NCI-H748 (cell line): ENCODE data around the gene REEP6.
A peak's percentile ranks its signal among the peaks of the same experiment; 100 is the strongest.
"Not testable (repeated sequence)": the region's sequence is repeated elsewhere in the genome, so short reads cannot be mapped to it uniquely, and the experiment has no call there.

Experiments used
- DNase-seq: peaks from one replicate; lab custom pipeline; 2025; ENCODE audit not compliant: unreplicated experiment; lab: John Stamatoyannopoulos, UW

The REEP6 gene

DNA sequence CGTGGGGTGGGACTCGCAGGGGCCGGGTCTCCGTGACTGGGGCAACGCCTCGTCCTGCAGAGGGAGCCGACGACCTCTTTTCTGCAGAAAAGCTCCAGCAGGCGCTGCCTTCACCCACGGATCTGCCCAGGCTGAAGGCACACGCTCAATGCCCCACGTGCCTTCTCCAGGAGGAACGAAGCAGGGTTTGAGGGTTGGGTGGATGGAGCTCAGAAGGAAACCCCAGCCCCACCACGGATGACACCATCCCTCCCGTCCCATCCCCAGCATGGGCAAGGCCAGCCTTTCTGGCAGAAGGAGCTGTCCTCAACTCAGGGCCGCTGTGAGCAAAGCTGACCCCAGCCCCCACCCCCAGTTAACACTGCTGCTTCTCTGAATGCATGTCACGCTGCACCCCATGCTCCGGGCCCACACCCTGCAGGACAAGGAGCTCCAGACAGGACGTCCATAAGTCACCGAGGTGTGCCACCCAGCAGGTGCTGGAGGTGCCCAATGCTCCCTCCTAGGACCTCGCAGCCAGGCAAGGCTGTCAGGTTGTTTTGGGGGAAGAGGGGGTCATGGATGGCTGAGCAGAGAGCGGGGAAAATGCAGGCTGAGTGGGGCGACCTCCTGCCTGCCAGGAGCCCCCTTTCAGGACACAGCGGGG lies 19.3 kb upstream of the REEP6 start:
- peak; percentile 30 for DNase-seq

- DNase-seq: peak; percentile 46
Measured at GRCh38 chr19:1472231-1473084, 18.5 kb upstream of the REEP6 start.

DNA sequence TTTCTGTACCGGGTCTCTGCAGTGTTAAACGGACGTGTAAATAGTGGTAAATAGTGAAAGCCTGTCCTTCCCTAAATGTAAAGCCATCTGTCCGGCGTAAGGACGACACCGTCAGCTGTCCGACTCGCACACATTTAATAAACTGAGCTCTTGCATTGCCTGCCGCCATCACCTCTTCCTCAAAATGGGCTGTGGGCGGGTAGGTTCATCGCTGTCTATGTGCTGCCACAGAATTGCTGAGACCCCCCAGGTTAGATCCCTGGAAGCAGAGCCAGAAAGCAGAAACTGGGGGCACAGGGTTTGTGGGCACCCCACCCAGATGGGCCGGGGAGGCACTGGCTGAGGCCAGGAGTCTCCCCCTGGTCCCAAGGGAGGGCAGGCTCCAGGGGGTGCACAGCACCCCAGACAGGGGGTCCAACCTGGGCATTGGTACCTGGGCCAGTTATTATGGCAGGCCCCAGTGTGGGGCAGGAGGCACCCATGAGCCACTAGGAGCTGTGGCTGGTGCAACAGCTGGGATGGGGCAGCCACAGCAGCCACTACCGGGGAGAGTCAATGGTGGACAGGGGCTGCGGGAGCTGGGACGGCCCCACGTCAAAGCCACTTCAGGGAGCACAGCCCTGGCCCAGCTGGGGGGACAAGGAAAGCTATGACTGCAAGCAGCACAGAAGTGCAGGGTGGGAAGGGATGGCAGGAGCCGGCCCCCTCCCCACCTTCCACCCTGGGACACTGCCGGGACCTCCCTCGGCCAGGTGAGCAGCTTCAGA lies 17.7 kb upstream of the REEP6 start:
- DNase-seq: no peak

GRCh38 chr19:1474011-1474764 lies 16.8 kb upstream of the REEP6 start:
- DNase-seq: no peak

DNA sequence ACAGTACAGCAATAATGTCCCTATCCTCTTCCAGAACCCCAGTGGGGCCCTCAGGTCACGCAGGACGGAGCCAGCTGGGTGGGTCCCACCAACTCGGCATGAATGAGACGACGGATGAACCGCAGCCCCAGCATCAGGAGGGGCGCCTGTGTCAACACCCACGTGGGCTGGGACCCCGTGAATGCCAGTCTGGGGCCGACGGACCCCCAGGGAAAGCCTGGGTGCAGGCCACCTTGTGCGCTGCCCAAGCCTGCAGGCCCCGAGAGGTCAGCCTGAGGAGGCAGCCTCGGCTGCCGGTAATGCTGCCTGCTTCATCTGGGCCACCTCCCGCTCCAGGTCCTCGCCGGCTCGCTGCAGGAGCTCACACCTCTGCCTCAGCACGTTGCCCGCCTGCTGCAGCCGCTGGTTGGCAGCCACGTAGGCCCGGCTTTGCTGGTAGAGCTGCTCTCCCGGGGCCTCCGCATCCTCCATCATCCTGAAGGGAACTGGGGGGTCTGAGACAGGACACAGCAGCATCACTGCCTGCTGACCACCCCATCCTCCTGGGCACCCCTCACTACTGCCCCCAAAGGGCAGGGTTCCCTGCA lies 16.1 kb upstream of the REEP6 start:
- DNase-seq: no peak

DNA sequence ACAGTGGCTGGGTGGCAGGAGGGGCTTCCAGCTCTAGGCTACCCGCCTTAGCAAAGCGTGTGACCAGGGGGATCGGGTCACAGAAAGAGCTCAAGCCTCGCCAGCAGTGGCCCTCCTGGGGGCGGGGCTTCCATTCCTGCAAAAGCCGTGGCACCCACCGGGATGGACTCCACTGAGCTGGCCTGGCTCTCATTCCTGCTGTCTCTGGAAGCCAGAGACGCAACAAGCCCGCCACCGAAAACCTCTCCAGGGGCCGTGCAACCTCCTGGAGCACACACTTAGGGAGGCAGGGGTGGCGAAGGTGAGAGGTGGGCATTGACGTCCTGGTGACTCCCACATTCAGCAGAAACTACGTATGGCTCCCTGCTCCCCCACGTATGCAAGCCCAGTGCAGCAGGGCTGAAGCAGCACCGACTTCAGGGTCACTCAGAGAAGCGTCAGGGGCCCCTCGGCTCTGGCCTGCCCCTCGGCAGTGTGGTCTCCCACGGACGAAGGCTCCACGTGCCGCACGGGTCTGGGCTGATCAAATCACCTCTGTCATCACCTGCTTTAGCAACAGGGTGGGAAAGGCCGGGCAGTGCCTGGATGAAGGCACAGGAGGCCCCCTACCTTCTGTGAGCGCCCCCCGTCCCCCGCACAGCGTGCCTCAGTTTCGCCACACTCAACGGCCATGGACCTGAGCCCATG lies 15.1 kb upstream of the REEP6 start:
- no peak for DNase-seq

DNA sequence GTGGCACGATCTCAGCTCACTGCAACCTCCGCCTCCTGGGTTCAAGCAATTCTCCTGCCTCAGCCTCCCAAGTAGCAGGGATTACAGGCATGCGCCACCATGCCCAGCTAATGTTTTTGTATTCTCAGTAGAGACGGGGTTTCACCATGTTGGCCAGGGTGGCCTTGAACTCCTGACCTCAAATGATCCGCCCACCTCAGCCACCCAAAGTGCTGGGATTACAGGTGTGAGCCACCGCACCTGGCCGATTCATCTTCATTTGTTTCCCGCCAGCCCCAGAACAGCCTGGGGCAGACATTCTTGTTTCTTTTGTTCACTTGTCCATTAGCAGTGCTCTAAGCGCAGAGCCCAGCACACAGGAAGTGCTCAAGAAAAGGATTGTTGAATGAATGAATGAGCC lies 13.9 kb upstream of the REEP6 start:
- not testable (repeated sequence) for DNase-seq

DNA sequence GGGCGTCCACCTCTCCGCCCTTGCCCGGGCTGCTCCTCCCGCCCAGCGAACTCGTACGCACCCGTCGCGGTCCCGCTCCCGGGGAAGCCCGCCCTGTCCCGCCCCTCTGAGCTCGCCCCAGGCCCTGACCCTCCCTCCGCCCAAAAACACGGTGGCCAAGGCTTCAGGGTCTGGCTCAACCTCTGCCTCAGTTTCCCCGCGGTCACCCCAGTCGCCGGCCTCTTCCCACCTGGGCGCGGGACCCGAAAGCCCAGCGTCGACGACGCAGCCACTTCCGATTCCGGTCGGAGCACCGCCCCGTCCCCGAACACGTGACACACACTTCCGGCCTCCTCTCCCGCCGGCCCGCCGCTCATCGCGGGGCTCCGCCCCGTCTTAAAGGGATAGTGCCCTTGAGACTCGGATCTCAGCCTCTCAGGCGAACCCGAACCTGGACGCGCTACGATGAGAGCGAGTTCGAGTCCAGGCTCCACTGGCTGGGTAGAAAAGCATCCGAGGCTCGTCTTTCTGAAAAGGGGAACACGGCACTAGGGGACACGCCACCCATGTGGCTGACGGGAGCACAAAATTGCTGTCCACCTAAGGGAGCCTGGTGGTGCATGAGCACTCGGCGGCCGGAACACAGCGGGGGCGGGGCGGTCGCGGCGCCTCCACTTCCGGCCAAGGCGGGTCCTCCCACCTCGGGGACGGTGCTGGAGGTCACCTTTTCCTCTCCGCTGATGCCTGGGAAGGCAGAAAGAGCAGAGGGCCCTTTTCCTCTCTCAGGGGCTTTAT lies 11.9 kb upstream of the REEP6 start, which contains the start of gene C19orf25:
Gene C19orf25, minus strand, starts transcription at position 282 of the 774 bp plus-strand sequence. CDS start 312 bp downstream, outside the sequence.
- DNase-seq: peak; percentile 91

DNA sequence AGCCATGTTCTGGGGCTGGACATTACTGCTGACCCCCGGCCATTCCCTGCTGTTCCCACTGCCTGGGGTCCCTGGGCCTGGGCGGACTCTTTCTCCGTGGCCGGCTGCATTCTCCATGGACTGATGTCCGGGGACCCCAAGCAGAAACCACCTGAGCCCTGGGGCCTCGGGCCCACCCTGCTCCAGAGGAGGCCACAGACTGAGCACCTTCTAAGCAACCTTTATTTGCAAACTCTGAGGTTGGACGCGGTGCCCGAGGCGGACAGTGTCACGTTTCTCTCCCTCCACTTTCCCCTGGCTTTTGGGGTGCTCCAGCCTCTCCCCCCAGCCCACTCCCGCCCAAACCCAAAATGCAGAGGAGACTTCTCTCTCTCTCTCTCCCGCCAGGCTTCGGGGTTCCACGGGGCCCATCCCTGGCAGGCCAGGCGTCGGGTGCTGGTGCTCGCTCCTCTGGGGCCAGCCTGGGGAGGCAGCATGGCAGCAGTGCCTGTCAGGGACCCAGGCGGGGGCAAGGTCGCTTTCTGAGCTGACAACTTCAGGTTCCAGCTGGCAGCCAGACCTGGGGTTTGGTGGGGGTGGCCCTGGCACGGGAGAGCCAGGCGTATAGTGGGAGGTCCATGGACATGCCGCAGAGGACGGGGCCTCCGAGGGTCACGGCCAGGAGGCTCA lies 9.6 kb upstream of the REEP6 start:
- no peak for DNase-seq

- DNase-seq: no peak
Measured at GRCh38 chr19:1481893-1482360, 9.1 kb upstream of the REEP6 start.

DNA sequence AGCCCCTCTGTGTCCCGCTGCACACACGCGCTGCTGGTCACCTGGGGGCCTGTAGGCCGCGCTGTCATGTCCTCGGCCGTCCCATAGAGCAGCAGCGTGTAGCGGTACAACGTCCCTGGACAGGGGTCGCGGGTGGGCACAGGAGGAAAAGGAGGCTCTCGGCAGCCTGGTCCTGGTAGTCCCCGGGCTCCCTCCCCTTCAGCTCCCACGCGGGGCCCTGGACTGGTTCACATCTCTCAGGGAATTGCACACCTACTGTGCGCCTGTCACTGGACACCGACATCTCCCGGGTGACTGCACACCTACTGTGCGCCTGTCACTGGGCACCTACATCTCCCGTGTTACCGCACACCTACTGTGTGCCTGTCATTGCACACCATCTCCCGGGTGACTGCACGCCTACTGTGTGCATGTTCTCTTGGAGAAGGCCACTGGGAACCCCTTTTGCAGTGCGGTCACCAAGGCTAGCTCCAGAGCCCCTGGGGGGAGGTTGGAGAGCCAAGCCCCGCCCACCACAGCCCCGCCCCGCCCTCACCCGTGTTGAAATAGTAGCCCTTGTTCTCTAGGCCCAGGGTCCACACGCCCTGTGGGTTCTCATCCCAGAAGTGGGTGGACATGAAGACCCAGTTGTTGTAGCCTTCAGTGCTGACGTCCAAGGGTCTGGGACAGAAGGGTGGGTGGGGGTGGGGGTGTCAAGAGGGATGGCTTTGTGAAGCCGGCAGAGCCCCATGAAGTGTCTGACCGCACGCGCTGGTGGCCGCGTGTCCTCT lies 8.4 kb upstream of the REEP6 start:
- DNase-seq: no peak

DNA sequence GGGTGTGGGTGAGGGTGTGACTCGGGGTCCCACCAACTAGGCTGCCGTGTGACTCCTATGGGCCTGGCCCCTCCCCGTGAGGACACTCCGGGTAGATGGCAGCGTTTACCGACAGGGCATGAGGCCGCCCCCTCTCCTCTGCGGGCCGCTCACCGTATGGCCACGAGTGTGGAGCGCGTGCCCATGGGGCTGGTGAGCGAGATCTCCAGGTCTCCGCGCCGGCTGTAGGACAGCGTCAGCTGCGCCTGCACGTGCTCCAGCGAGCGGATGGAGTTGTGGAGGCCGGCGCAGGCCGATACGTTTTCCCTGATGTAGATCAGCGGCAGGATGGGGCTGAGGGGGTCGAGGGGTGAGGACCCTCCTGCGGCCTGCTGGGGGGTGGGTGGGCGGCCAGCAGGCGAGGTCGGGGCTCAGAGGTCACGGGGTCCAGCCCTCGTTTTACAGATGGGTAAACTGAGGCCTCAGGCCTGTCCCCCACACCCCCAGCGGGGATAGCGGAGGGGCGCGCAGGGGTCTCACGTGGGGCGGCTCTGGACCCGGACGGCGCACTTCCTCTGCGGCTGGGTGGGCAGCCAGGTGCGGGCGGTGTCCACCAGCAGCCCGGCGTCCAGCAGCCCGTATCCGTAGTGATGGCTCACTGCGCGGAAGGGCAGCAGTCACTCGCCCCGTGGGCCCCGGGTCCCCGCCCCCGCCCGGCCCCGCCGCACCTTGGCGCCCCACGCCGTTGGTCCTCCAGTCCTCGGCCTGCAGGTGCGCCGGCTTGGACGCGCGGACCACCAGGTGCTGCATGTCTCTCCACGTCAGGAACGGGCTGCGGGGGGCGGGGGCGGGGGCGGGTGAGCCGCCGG lies 7.6 kb upstream of the REEP6 start:
- DNase-seq: no peak

GRCh38 chr19:1483979-1484428 lies 7.0 kb upstream of the REEP6 start:
- DNase-seq: no peak

GRCh38 chr19:1486720-1487575 lies 4.0 kb upstream of the REEP6 start:
- DNase-seq: no peak

GRCh38 chr19:1487576-1488281 lies 3.3 kb upstream of the REEP6 start:
- no peak for DNase-seq
